Measurements from ENCODE around the gene BCL11A. TPM values are rescaled to one million over a fixed set of nuclear protein-coding genes. Genes with fewer than 3 reads are reported as not detected.

The BCL11A gene
- total RNA-seq, 1 experiment from 2014 or later: 91.4 TPM

DNA sequence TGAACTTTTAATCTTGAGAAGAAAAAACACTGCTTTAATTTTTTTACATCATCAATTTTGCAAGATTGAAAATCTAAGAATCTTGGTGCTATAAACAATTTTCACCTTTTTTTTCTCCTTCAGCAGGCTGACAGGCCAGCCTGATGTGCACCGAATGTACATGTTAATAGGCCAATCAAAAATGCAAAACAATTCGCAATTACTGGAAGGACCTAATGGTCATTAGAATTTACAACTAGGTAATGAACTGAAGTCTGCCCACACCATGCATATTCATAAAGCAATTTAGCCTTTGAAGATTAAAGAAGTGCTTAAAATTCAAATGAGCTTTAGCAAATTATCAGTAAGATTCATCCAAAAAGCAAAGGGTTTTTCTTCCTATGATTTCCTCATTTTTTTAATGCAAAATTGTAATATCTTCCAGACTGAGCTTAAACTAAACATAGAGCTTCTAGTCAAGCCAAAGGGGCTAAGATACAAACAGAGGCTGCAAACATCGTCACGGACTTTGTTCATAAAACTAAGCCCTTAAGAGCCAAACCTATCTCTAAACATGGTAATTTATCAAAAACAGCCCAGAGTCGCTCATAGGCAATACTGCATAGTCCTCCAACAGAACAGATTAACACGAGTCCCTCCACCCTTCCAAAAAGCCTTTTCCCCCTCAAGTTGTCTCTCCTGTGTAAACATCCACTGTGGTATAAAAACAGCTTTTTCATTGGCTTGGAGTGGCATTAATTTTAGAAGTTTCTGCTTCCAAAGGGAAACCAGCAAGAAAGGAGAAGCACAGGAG is 18.4 kb downstream of the BCL11A start:
- H4K91ac ChIP-seq (ENCODE audit: insufficient read length, low read depth, low read length): no peak overlapping the region
- WGBS (ENCODE audit: extremely low coverage, insufficient read length, low lambda C conversion rate): no CpG with 5 or more reads among the region's 6 CpGs
- Mint-ChIP-seq H3K27me3 (ENCODE audit: low read depth) (no peaks in the 10 kb centered on the region), H3K4me1 (peaks cover 91 to 97% of the 10 kb centered on the region in 2 experiments), H3K4me3 (peak overlapping the region in 1 of 2 experiments; percentile 47; a peak in 3 of 5 replicates), H3K36me3 (ENCODE audit: insufficient read depth in 1 of 3, low read depth in 3 of 3) (peaks cover 0 to 17% (median 9%) of the 10 kb centered on the region in 3 experiments; a peak in 3 of 7 replicates), H3K27ac (peak overlapping the region; percentile 36 to 86 (median 50); a peak in 2 of 7 replicates), H3K9me3 (no peaks in the 10 kb centered on the region)
- no peak overlapping the region for H3K14ac ChIP-seq (ENCODE audit: insufficient read depth, low read length)
- peaks cover 13% of the 10 kb centered on the region for H3K79me1 ChIP-seq (ENCODE audit: insufficient read depth, low read depth, low read length, poor library complexity, severe bottlenecking)
- H4K5ac ChIP-seq (ENCODE audit: insufficient read length, low read depth, low read length): no peak overlapping the region
- no peak overlapping the region for H2AK5ac ChIP-seq (ENCODE audit: insufficient read length, low read length)
- no peak for DNase-seq
- no peak overlapping the region for H2BK15ac ChIP-seq (ENCODE audit: low read depth, low read length)
- peaks cover 31% of the 10 kb centered on the region; the same call in 1 of the 2 replicates for H3K4me1 ChIP-seq (ENCODE audit: insufficient read depth, low read length)
- no peak for TF ChIP-seq CTCF (conservative IDR thresholded peaks at IDR 0.05)
- no peaks in the 10 kb centered on the region for H3K27me3 ChIP-seq (ENCODE audit: insufficient read depth, low read length)
- no peak overlapping the region for H3K23ac ChIP-seq (ENCODE audit: insufficient read length, low read depth, low read length)
- H2BK5ac ChIP-seq (ENCODE audit: insufficient read length, low read length): no peak overlapping the region
- no peak overlapping the region for H2BK20ac ChIP-seq (ENCODE audit: low read depth, low read length, poor library complexity, severe bottlenecking)
- H2AFZ ChIP-seq (ENCODE audit: low read length): no peak overlapping the region
- H3K27ac ChIP-seq (ENCODE audit: insufficient read length, low read depth, low read length): no peak overlapping the region
- H4K8ac ChIP-seq (replicated peaks; ENCODE audit: insufficient read length, low read depth, low read length): no peak overlapping the region
- H3K23me2 ChIP-seq (ENCODE audit: insufficient read length, low read depth, low read length, poor library complexity, severe bottlenecking): no peaks in the 10 kb centered on the region
- no peak overlapping the region for H3K56ac ChIP-seq (ENCODE audit: insufficient read length, low read depth, low read length)
- H2BK12ac ChIP-seq (ENCODE audit: insufficient read length, low read depth, low read length): no peak overlapping the region
- H3K18ac ChIP-seq (ENCODE audit: insufficient read length, low read depth, low read length): no peak overlapping the region
- no peak overlapping the region for H3T11ph ChIP-seq (ENCODE audit: low read length)
- no peaks in the 10 kb centered on the region for H4K20me1 ChIP-seq (ENCODE audit: control insufficient read depth, insufficient read depth, insufficient read length)
- no peak overlapping the region for H3K4ac ChIP-seq (ENCODE audit: low read depth, low read length)
- H3K9ac ChIP-seq (ENCODE audit: extremely low read depth, insufficient read length, low read length): no peak overlapping the region
- H2BK120ac ChIP-seq (ENCODE audit: low read depth, low read length, poor library complexity, severe bottlenecking): no peak overlapping the region
- peaks cover 8% of the 10 kb centered on the region; the same call in 1 of the 2 replicates for H3K79me2 ChIP-seq (ENCODE audit: insufficient read depth, low read length)
- H3K4me2 ChIP-seq (ENCODE audit: insufficient read depth, insufficient read length, low read length): no peak overlapping the region
- H3K9me3 ChIP-seq (ENCODE audit: control insufficient read depth, low read depth, low read length): no peaks in the 10 kb centered on the region
